Activated T-cell treated with anti-CD3 and anti-CD28 coated beads, Interleukin-2, amount 50 U/mL, for 1 hour (primary cell): ENCODE data around the gene INPP5D.
"Not testable (repeated sequence)": the region's sequence is repeated elsewhere in the genome, so short reads cannot be mapped to it uniquely, and the experiment has no call there.

Source experiments
- DNase-seq: peaks from one replicate; pipeline ENCODE4 v3.0.0-alpha.2; 2020

The INPP5D gene

GRCh38 chr2:233121856-233122255 lies 61.7 kb downstream of the INPP5D start:
- no peak for DNase-seq

GRCh38 chr2:233122541-233122940 lies 62.4 kb downstream of the INPP5D start:
- no peak for DNase-seq

GRCh38 chr2:233123576-233123975 lies 63.4 kb downstream of the INPP5D start:
- DNase-seq, result not testable (repeated sequence)

- DNase-seq, result no peak
Measured at GRCh38 chr2:233124421-233125080, 64.4 kb downstream of the INPP5D start.

- DNase-seq, result no peak
Measured at GRCh38 chr2:233125455-233126065, 65.4 kb downstream of the INPP5D start.

- DNase-seq, result no peak
Measured at GRCh38 chr2:233129351-233129978, 69.3 kb downstream of the INPP5D start.

GRCh38 chr2:233130024-233130423 lies 69.9 kb downstream of the INPP5D start:
- no peak for DNase-seq

- DNase-seq, result no peak
Measured at GRCh38 chr2:233130481-233131020, 70.4 kb downstream of the INPP5D start.

GRCh38 chr2:233131936-233132720 lies 72.0 kb downstream of the INPP5D start:
- DNase-seq, result no peak

- DNase-seq, result no peak
Measured at GRCh38 chr2:233133239-233133638, 73.1 kb downstream of the INPP5D start.

GRCh38 chr2:233135421-233135820 lies 75.3 kb downstream of the INPP5D start:
- no peak for DNase-seq

- no peak for DNase-seq
Measured at GRCh38 chr2:233137040-233137439, 76.9 kb downstream of the INPP5D start.

GRCh38 chr2:233140077-233140585 lies 80.0 kb downstream of the INPP5D start:
- no peak for DNase-seq

GRCh38 chr2:233140978-233141377 lies 80.8 kb downstream of the INPP5D start:
- DNase-seq, result no peak

GRCh38 chr2:233141901-233142300 lies 81.8 kb downstream of the INPP5D start:
- DNase-seq, result no peak

GRCh38 chr2:233142355-233142897 lies 82.3 kb downstream of the INPP5D start:
- no peak for DNase-seq

GRCh38 chr2:233143700-233144331 lies 83.7 kb downstream of the INPP5D start:
- no peak for DNase-seq

- DNase-seq, result no peak
Measured at GRCh38 chr2:233145726-233146125, 85.6 kb downstream of the INPP5D start.

- no peak for DNase-seq
Measured at GRCh38 chr2:233146194-233146593, 86.1 kb downstream of the INPP5D start.

GRCh38 chr2:233147136-233147828 lies 87.1 kb downstream of the INPP5D start:
- DNase-seq, result no peak

GRCh38 chr2:233147829-233148167 lies 87.7 kb downstream of the INPP5D start:
- DNase-seq, result no peak

GRCh38 chr2:233148354-233148753 lies 88.2 kb downstream of the INPP5D start:
- no peak for DNase-seq
